Colonic mucosa (tissue), 4 donors: ENCODE results near the gene ACOXL. TPM values are rescaled to one million over a fixed set of nuclear protein-coding genes. Genes with fewer than 3 reads are reported as not detected.
A peak's percentile ranks its signal among the peaks of the same experiment; 100 is the strongest.

Experiments
- DNase-seq: peaks from one replicate; pipeline ENCODE4 v3.0.0-alpha.2; 2020
- H3K27ac ChIP-seq: fragments of 200-600 bp; one replicate; pipeline ENCODE4 v1.8.0; 2021
- H3K27me3 ChIP-seq: fragments of 200-600 bp; one replicate; pipeline ENCODE4 v1.8.0; 2021
- H3K36me3 ChIP-seq: fragments of 200-600 bp; one replicate; pipeline ENCODE4 v1.8.0; 2021
- H3K4me1 ChIP-seq: fragments of 200-600 bp; one replicate; pipeline ENCODE4 v1.8.0; 2021; ENCODE audit warnings: mild to moderate bottlenecking
- H3K4me3 ChIP-seq: fragments of 200-600 bp; one replicate; pipeline ENCODE4 v1.8.0; 2021
- H3K9ac ChIP-seq, 2 donors: one replicate each; pipeline ENCODE4 v1.7.0; 2013; ENCODE audit warnings: control low read depth in 2 of 2, low read depth in 2 of 2, low read length in 2 of 2
- H3K9me3 ChIP-seq: fragments of 200-600 bp; one replicate; pipeline ENCODE4 v1.8.0; 2021
- CTCF ChIP-seq: fragments of 200-600 bp; IDR thresholded peaks from one replicate; pipeline ENCODE4 v1.8.0; 2022; ENCODE audit warnings: antibody characterized with exemption, mild to moderate bottlenecking
- intact Hi-C: fragments of 100-400 bp; cut with DNase I; formaldehyde crosslinking; loops from one replicate; pipeline ENCODE4 v1.14.1; 2022
- total RNA-seq, 2 donors: library from RNA; stranded (reverse); fragmentation: NEBNext Ultra II Directional in 1 of 2; extraction: Animal tissue kit (Norgen Biotek cat#: 25700) in 1 of 2; gene quantifications; one replicate each; pipeline ENCODE4 v1.2.1, GENCODE V29; 2021
- donor health status: healthy.
- donor health status: DM: no; HTN: no; CAD: no.
- donor health status: DM: no; HTN: no; CAD: no.

Gene ACOXL
- total RNA-seq, 2 donors from 2014 or later: 0.32 to 0.82 TPM

DNA sequence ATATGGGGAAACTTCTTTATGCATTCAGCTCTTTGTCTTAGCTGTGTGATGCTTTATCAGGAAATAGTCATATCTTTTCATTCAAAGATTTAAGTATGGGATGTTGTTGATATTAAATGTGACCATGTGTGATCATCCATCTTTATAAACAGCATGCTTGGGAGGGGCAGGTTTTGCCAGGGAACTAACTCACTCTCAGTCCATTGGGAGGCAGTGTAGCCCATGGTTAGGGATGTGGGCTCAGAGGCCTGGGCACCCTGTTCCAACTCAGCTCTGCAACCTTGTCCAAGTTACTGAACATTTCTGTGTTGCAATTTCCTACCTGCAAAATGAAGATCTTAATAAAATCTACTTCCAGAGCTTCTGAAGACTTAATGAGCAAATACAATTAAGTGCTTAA, 296.3 kb downstream of the ACOXL start:
- DNase-seq: peak; percentile 59
- intact Hi-C loops: no loop called here
- peak; percentile 14 for TF ChIP-seq CTCF
- H3K4me1 ChIP-seq: peaks cover 13% of the 10 kb centered on the region
- H3K36me3 ChIP-seq: no peaks in the 10 kb centered on the region
- H3K27ac ChIP-seq: peak overlapping the region; percentile 77
- H3K4me3 ChIP-seq: no peak overlapping the region
- H3K9ac ChIP-seq: no peak overlapping the region
- no peaks in the 10 kb centered on the region for H3K9me3 ChIP-seq
- no peaks in the 10 kb centered on the region for H3K27me3 ChIP-seq

DNA sequence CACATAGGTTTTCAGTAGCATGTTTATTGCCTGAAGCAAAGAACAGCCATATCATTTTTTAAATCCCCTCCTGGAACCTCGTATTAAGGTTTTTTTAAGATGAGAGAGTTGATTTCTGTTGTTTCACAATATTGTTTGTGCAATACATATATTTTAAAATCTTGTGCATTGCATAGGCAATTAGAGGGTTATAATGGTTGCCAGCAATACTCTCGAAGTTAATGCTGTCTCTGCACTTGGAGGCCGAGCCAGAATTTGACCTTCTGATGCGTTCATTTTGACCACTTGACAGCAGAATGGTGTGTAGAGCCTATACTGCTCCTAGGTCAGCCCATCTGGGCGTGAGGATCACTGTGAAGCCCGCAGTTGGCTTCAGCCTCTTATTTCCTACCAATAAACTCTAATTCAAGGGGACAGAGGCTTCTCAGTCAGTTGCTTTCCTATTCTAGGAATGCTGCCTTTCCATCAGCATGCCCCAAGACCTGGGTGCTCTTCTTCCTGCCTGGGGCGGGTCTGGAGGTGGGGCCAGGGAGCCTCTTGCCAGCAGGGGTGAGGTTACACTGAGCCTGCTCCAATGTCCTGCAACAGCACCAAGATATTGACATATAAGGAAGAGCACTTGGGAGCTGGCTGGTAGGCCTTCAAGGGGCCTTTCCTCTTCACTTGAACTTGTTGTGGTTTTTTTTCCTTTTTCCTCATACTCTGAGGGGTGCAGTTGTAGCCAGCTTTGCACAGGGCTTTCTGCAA, 297.0 kb downstream of the ACOXL start:
- Histone ChIP-seq H3K27me3 (no peaks in the 10 kb centered on the region), H3K36me3 (no peaks in the 10 kb centered on the region), H3K27ac (peak overlapping the region; percentile 77), H3K9me3 (no peaks in the 10 kb centered on the region), H3K9ac (peak overlapping the region in 1 of 2 donors; percentile 61), H3K4me1 (peaks cover 13% of the 10 kb centered on the region), H3K4me3 (no peak overlapping the region)
- no peak for TF ChIP-seq CTCF
- intact Hi-C loops: no loop called here
- peak; percentile 83 for DNase-seq

DNA sequence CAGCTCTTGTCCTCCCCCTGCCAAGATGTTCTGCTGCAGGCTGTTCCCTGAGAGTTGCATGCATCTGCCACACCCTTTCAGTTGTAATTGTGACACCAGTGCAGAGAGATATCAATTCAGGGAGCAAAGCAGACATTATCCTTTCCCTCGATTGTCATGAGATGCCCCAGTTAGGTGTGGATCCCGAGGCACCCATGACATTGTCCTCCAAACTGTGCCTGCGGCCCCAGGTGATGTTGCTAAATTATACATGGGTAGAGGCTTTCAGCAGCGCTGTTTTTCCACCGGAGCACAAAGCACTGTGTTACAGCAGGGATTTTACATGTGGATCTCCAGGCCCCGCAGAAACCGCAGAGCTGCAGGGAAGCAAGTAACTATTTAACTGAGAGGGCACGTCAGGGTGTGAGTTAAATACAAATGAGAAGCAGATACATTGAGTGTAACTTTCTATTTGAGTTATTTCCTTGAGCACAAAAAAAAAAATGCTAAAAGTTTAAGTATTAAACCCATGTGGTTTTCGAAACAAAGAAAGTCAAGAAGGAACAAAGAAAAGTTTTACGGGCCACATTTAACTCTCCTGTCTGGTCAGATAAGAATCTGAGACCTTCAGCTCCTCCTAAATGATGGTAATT, 298.0 kb downstream of the ACOXL start:
- peak; percentile 59 for DNase-seq
- intact Hi-C loops: no loop called here
- Histone ChIP-seq H3K9me3 (no peaks in the 10 kb centered on the region), H3K36me3 (no peaks in the 10 kb centered on the region), H3K9ac (peak overlapping the region; percentile 30 to 86), H3K27ac (peak overlapping the region; percentile 77), H3K27me3 (no peaks in the 10 kb centered on the region), H3K4me1 (peaks cover 8% of the 10 kb centered on the region), H3K4me3 (no peak overlapping the region)
- no peak for TF ChIP-seq CTCF

- Histone ChIP-seq H3K4me3 (no peak overlapping the region), H3K27ac (peak overlapping the region; percentile 77), H3K9me3 (no peaks in the 10 kb centered on the region), H3K9ac (peak overlapping the region in 1 of 2 donors; percentile 86), H3K36me3 (no peaks in the 10 kb centered on the region), H3K27me3 (no peaks in the 10 kb centered on the region), H3K4me1 (peaks cover 5% of the 10 kb centered on the region)
- TF ChIP-seq CTCF: no peak
- intact Hi-C loops: no loop called here
- DNase-seq: no peak
Measured at GRCh38 chr2:111030945-111031344, 298.6 kb downstream of the ACOXL start.

DNA sequence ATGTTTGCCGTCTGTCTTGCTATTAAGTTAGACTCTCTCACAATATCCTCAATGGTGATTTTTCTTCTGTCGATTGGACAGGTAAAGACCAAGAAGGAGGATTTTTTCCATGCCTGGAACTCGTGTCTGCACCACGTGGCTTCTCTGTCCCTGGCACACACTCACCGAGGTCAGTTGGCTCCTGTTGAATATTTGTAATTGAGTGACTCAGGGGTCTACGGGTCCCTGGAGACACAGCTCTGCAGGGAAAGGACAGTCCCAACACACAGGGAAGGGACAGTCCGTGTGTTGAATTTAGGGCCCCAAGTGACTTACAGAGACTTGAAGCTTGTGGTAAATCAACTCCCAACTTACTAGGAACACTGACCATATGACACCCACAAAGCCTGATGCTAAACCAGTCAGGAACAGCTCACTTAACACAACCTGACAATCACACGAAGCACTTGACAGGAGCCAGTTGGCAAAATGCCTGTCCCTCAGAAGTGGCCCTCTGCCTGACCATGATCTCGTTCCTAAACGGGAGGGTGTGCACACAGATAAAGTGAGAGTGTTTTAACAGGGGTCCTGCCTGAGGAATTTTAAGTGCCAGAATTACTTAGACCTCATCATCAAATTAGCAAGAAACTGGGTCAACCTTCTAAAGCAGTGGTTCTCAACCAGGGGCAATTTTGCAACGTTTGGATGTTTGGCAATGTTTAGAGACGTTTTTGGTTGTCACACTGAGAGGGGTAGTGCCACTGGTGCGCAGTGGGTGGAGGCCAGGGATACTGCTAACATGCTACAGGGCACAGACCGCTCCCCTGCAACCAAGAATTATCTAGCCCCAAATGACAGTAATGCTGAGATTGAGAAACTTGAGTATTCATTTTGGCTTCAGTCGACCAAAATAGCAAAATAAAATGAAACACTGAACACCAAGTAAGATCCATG, 299.4 kb downstream of the ACOXL start:
- peak overlapping the region; percentile 78 for H3K27ac ChIP-seq
- intact Hi-C loops: no loop called here

More for the DNA sequence above, 299.4 kb downstream of the ACOXL start:
- Histone ChIP-seq H3K9me3 (no peaks in the 10 kb centered on the region), H3K4me1 (peaks cover 5% of the 10 kb centered on the region), H3K4me3 (no peak overlapping the region), H3K9ac (peak overlapping the region in 1 of 2 donors; percentile 62), H3K27me3 (no peaks in the 10 kb centered on the region), H3K36me3 (no peaks in the 10 kb centered on the region)
- TF ChIP-seq CTCF: no peak
- DNase-seq: no peak
